HCT116 (cell line): ENCODE data around the gene CLRN1. TPM values are rescaled to one million over a fixed set of nuclear protein-coding genes. Genes with fewer than 3 reads are reported as not detected.

Source experiments
- ATAC-seq: fragments of 200-7000 bp; cut with Tn5 transposase; 2 replicates; pipeline ENCODE4 v1.9.1; 2020; ENCODE audit warnings: mild to moderate bottlenecking, moderate library complexity
- BruUV-seq: library from RNA; stranded (reverse); fragments of 400-500 nt; replicated peaks from 2 replicates; lab custom pipeline; 2021; lab: Mats Ljungman, UMichigan
- CTCF ChIA-PET: fragments of 300-600 bp; sonication (Branson Sonifier 250); formaldehyde crosslinking; loops from one replicate; lab custom pipeline; 2021; ENCODE audit warnings: antibody characterized with exemption; lab: Charles Lee
- POLR2A ChIA-PET: fragments of 300-600, 350-600 bp; sonication (Branson Sonifier 250); formaldehyde crosslinking; loops from one replicate; lab custom pipeline; 2021; ENCODE audit warnings: antibody characterized with exemption; lab: Charles Lee
- RAD21 ChIA-PET, 2 experiments: fragments of 300-600 bp; sonication (Branson Sonifier 250); formaldehyde crosslinking; loops; one replicate each; lab custom pipeline; 2023; ENCODE audit warnings: low total read pairs in 2 of 2; ENCODE audit not compliant: uncharacterized antibody in 2 of 2, unreplicated experiment in 2 of 2, low non-redundant PET in 1 of 2; lab: Charles Lee
- DNase-seq: peaks from one replicate; pipeline ENCODE4 v3.0.0-alpha.2; 2010; ENCODE audit warnings: low read depth, low spot score
- H2AFZ ChIP-seq: fragments of 200-600 bp; shearing (Covaris generic), sonication (generic); 2 replicates; pipeline ENCODE4 v1.6.1; 2017; ENCODE audit warnings: low read depth, mixed run types, mixed read lengths, antibody characterized with exemption, low read length; ENCODE audit not compliant: poor library complexity, severe bottlenecking
- H3K27ac ChIP-seq: 2 replicates; pipeline ENCODE4 v1.5.1; 2012; ENCODE audit warnings: low read depth, low read length
- H3K27me3 ChIP-seq: fragments of 200-600 bp; sonication (generic); 2 replicates; pipeline ENCODE4 v1.6.1; 2016; ENCODE audit warnings: mixed run types, low read length, mixed read lengths; ENCODE audit not compliant: insufficient read depth
- H3K36me3 ChIP-seq, 2 experiments: fragments of 200-500 bp in 1 of 2; fragments of 200-600 bp in 1 of 2; sonication (Bioruptor generic) in 1 of 2; sonication (generic) in 1 of 2; 2 replicates each; pipeline versions ENCODE4 v1.5.1 to v1.6.1; 2014 to 2016; ENCODE audit warnings: low read length in 2 of 2, inconsistent platforms in 1 of 2, mixed read lengths in 1 of 2, mixed run types in 1 of 2; ENCODE audit not compliant: insufficient read depth in 2 of 2, control insufficient read depth in 1 of 2
- H3K4me1 ChIP-seq, 2 experiments: fragments of 200-600 bp in 1 of 2; sonication (generic) in 1 of 2; 2 replicates each; pipeline versions ENCODE4 v1.5.1 to v1.6.1; 2012 to 2017; ENCODE audit warnings: low read length in 2 of 2, inconsistent platforms in 1 of 2, mild to moderate bottlenecking in 1 of 2, mixed read lengths in 1 of 2, mixed run types in 1 of 2, moderate library complexity in 1 of 2; ENCODE audit not compliant: insufficient read depth in 2 of 2, control insufficient read depth in 1 of 2
- H3K4me2 ChIP-seq: fragments of 200-600 bp; sonication (generic); 2 replicates; pipeline ENCODE4 v1.6.1; 2017; ENCODE audit warnings: mixed run types, low read length, mixed read lengths
- H3K4me3 ChIP-seq, 2 experiments: fragments of 200-600 bp in 1 of 2; sonication (generic) in 1 of 2; replicated peaks in 1 of 2; 2 replicates each; pipeline ENCODE4 v1.5.1; 2011 to 2016; ENCODE audit warnings: low read length in 2 of 2, control low read depth in 1 of 2, low read depth in 1 of 2, mild to moderate bottlenecking in 1 of 2, mixed read lengths in 1 of 2, mixed run types in 1 of 2
- H3K79me2 ChIP-seq: fragments of 200-600 bp; sonication (generic); 2 replicates; pipeline ENCODE4 v1.6.1; 2017; ENCODE audit warnings: mild to moderate bottlenecking, mixed run types, low read length, moderate library complexity, mixed read lengths; ENCODE audit not compliant: insufficient read depth
- H3K9ac ChIP-seq: fragments of 200-600 bp; sonication (generic); 2 replicates; pipeline ENCODE4 v1.6.1; 2016; ENCODE audit warnings: low read length, mixed read lengths
- H3K9me2 ChIP-seq: fragments of 200-600 bp; sonication (generic), shearing (Covaris generic); 2 replicates; pipeline ENCODE4 v1.6.1; 2017; ENCODE audit warnings: mixed run types, mild to moderate bottlenecking, moderate library complexity; ENCODE audit not compliant: insufficient read depth
- H3K9me3 ChIP-seq, 2 experiments: fragments of 200-500 bp in 1 of 2; fragments of 200-600 bp in 1 of 2; sonication (Bioruptor generic) in 1 of 2; sonication (generic) in 1 of 2; 2 replicates each; pipeline ENCODE4 v1.6.1; 2014 to 2017; ENCODE audit warnings: low read length in 2 of 2, mixed read lengths in 2 of 2, inconsistent platforms in 1 of 2, low read depth in 1 of 2, mild to moderate bottlenecking in 1 of 2, mixed run types in 1 of 2, moderate library complexity in 1 of 2; ENCODE audit not compliant: control insufficient read depth in 1 of 2, insufficient read depth in 1 of 2
- H4K20me1 ChIP-seq: fragments of 200-600 bp; sonication (generic), shearing (Covaris generic); 2 replicates; pipeline ENCODE4 v1.6.1; 2017; ENCODE audit warnings: mixed run types, mild to moderate bottlenecking, moderate library complexity; ENCODE audit not compliant: insufficient read depth
- ATF3 ChIP-seq: IDR thresholded peaks from 2 replicates; pipeline ENCODE4 v1.6.1; 2012
- CBX3 ChIP-seq: IDR thresholded peaks from 2 replicates; pipeline ENCODE4 v1.6.1; 2012; ENCODE audit warnings: low read depth
- CEBPB ChIP-seq: IDR thresholded peaks from 2 replicates; pipeline ENCODE4 v1.6.1; 2012; ENCODE audit warnings: low read depth
- EGR1 ChIP-seq: IDR thresholded peaks from 2 replicates; pipeline ENCODE4 v1.6.1; 2012; ENCODE audit warnings: low read depth
- ELF1 ChIP-seq: IDR thresholded peaks from 2 replicates; pipeline ENCODE4 v1.6.1; 2012; ENCODE audit warnings: low read depth, borderline replicate concordance
- EZH2phosphoT487 ChIP-seq: fragments of 200-600 bp; IDR thresholded peaks from 2 replicates; pipeline ENCODE4 v1.6.1; 2018; ENCODE audit warnings: antibody characterized with exemption, borderline replicate concordance
- JUND ChIP-seq: IDR thresholded peaks from 2 replicates; pipeline ENCODE4 v1.6.1; 2012
- MAX ChIP-seq: IDR thresholded peaks from 2 replicates; pipeline ENCODE4 v1.6.1; 2012
- POLR2A ChIP-seq: IDR thresholded peaks from 2 replicates; pipeline ENCODE4 v1.7.0; 2011; ENCODE audit warnings: borderline replicate concordance; ENCODE audit not compliant: insufficient read depth, insufficient read length; ENCODE audit errors: extremely low read depth
- REST ChIP-seq: IDR thresholded peaks from 2 replicates; pipeline ENCODE4 v1.6.1; 2012; ENCODE audit warnings: low read depth
- SRF ChIP-seq: IDR thresholded peaks from 2 replicates; pipeline ENCODE4 v1.6.1; 2012; ENCODE audit warnings: low read depth
- TCF7L2 ChIP-seq: IDR thresholded peaks from 2 replicates; pipeline ENCODE4 v1.7.0; 2011; ENCODE audit warnings: borderline replicate concordance, inconsistent platforms; ENCODE audit not compliant: insufficient read depth, insufficient read length; ENCODE audit errors: extremely low read depth
- YY1 ChIP-seq: IDR thresholded peaks from 2 replicates; pipeline ENCODE4 v1.6.1; 2011; ENCODE audit warnings: low read length, low read depth, moderate library complexity, mild to moderate bottlenecking; ENCODE audit not compliant: insufficient replicate concordance; ENCODE audit errors: extremely low read depth
- ZFX ChIP-seq: fragments of 450-650 bp; IDR thresholded peaks from 2 replicates; pipeline ENCODE4 v1.6.1; 2017
- ZNF274 ChIP-seq: fragments of 200-500 bp; sonication (Bioruptor generic); IDR thresholded peaks from 2 replicates; pipeline ENCODE4 v1.6.1; 2014; ENCODE audit warnings: mild to moderate bottlenecking, low read depth, low read length, inconsistent platforms
- intact Hi-C: fragments of 100-400 bp; cut with micrococcal nuclease; formaldehyde crosslinking; loops from 2 replicates; pipeline ENCODE4 v1.10.0; 2022
- total RNA-seq: library from RNA; stranded (reverse); gene quantifications from one replicate; pipeline ENCODE4 v1.2.1, GENCODE V29; 2021; ENCODE audit not compliant: unreplicated experiment

CLRN1 gene
- total RNA-seq, 1 experiment from 2014 or later = not detected

- POLR2A ChIA-PET = no interaction called here
- ATAC-seq = no peak
Observed at GRCh38 chr3:151012753-151013152, 40.2 kb upstream of the CLRN1 start.

GRCh38 chr3:151011427-151011826 is 38.9 kb upstream of the CLRN1 start:
- no peaks in the 10 kb centered on the region for H4K20me1 ChIP-seq
- no peaks in the 10 kb centered on the region for H3K36me3 ChIP-seq
- CTCF ChIA-PET = no interaction called here
- H3K4me2 ChIP-seq = no peak overlapping the region
- BruUV-seq = no TSS peak
- no peak overlapping the region for H3K27ac ChIP-seq
- H3K9me2 ChIP-seq = no peaks in the 10 kb centered on the region
- DNase-seq (no peak), ATAC-seq (no peak)
- H3K9ac ChIP-seq = no peak overlapping the region
- no peak for TF ChIP-seq TCF7L2
- TF ChIP-seq REST = no peak
- no peak for TF ChIP-seq ZNF274
- no peak for TF ChIP-seq SRF
- no peak for TF ChIP-seq JUND
- TF ChIP-seq EZH2phosphoT487 = no peak
- H2AFZ ChIP-seq = no peak overlapping the region
- H3K4me3 ChIP-seq = no peak overlapping the region
- no peaks in the 10 kb centered on the region for H3K27me3 ChIP-seq
- intact Hi-C loops = no loop called here
- POLR2A ChIA-PET = no interaction called here
- RAD21 ChIA-PET = no interaction called here
- no peaks in the 10 kb centered on the region for H3K4me1 ChIP-seq
- no peaks in the 10 kb centered on the region for H3K9me3 ChIP-seq
- no peaks in the 10 kb centered on the region for H3K79me2 ChIP-seq

More at GRCh38 chr3:151012753-151013152, 40.2 kb upstream of the CLRN1 start:
- no peaks in the 10 kb centered on the region for H3K9me3 ChIP-seq
- DNase-seq = no peak
- ChIA-PET CTCF (no interaction called here), RAD21 (no interaction called here)
- no peaks in the 10 kb centered on the region for H4K20me1 ChIP-seq
- no TSS peak for BruUV-seq
- H3K36me3 ChIP-seq = no peaks in the 10 kb centered on the region
- H3K27ac ChIP-seq = no peak overlapping the region
- no peak overlapping the region for H3K9ac ChIP-seq
- no peak overlapping the region for H2AFZ ChIP-seq
- H3K4me3 ChIP-seq = no peak overlapping the region
- intact Hi-C loops = no loop called here
- no peaks in the 10 kb centered on the region for H3K79me2 ChIP-seq
- no peaks in the 10 kb centered on the region for H3K4me1 ChIP-seq
- no peaks in the 10 kb centered on the region for H3K9me2 ChIP-seq
- H3K4me2 ChIP-seq = no peak overlapping the region
- H3K27me3 ChIP-seq = no peaks in the 10 kb centered on the region
- no peak for TF ChIP-seq ATF3
- no peak for TF ChIP-seq TCF7L2
- TF ChIP-seq POLR2A = no peak
- TF ChIP-seq JUND = no peak
- no peak for TF ChIP-seq EGR1
- TF ChIP-seq MAX = no peak
- TF ChIP-seq CEBPB = no peak
- no peak for TF ChIP-seq CBX3
- TF ChIP-seq ZFX = no peak
- TF ChIP-seq SRF = no peak
- no peak for TF ChIP-seq ZNF274
- no peak for TF ChIP-seq ELF1
- no peak for TF ChIP-seq YY1
